ENCODE measurements around the gene CDC42EP5. TPM values are rescaled to one million over a fixed set of nuclear protein-coding genes. Genes with fewer than 3 reads are reported as not detected.

Gene CDC42EP5
- total and polyA plus RNA-seq, 10 of the 15 experiments (the other 5 are each of a cell fraction or from before 2014, with no cell fraction given), result 0.42 to 1.8 (median 1.4) TPM; not detected in 6

DNA sequence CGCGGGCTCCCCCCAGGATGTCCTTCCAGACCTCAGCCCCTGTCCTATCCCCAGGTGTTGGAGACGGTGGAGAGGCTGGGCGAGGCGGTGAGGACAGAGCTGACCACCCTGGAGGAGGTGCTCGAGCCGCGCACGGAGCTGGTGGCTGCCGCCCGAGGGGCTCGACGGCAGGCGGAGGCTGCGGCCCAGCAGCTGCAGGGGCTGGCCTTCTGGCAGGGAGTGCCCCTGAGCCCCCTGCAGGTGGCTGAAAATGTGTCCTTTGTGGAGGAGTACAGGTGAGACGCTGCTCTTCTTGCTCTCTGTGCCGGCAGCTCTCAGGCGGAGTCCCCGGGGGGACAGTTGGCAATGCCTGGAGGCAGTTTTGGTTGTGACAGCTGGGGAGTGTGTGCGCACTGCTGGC lies 51.0 kb downstream of the CDC42EP5 start:
- H3K27me3 ChIP-seq (replicated peaks in 1 of 2; ENCODE audit: control insufficient read depth in 2 of 2, insufficient read depth in 2 of 2, low read length in 1 of 2), result no peaks in the 10 kb centered on the region; a peak in 1 of 4 replicates
- TF ChIP-seq, protein P1, sequence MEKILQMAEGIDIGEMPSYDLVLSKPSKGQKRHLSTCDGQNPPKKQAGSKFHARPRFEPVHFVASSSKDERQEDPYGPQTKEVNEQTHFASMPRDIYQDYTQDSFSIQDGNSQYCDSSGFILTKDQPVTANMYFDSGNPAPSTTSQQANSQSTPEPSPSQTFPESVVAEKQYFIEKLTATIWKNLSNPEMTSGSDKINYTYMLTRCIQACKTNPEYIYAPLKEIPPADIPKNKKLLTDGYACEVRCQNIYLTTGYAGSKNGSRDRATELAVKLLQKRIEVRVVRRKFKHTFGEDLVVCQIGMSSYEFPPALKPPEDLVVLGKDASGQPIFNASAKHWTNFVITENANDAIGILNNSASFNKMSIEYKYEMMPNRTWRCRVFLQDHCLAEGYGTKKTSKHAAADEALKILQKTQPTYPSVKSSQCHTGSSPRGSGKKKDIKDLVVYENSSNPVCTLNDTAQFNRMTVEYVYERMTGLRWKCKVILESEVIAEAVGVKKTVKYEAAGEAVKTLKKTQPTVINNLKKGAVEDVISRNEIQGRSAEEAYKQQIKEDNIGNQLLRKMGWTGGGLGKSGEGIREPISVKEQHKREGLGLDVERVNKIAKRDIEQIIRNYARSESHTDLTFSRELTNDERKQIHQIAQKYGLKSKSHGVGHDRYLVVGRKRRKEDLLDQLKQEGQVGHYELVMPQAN (conservative IDR thresholded peaks at IDR 0.05), result no peak
- TF ChIP-seq, protein P2, sequence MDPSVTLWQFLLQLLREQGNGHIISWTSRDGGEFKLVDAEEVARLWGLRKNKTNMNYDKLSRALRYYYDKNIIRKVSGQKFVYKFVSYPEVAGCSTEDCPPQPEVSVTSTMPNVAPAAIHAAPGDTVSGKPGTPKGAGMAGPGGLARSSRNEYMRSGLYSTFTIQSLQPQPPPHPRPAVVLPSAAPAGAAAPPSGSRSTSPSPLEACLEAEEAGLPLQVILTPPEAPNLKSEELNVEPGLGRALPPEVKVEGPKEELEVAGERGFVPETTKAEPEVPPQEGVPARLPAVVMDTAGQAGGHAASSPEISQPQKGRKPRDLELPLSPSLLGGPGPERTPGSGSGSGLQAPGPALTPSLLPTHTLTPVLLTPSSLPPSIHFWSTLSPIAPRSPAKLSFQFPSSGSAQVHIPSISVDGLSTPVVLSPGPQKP (IDR thresholded peaks at IDR 0.05; ENCODE audit: low read depth, low read length), result no peak
- TF ChIP-seq CHD1 (IDR thresholded peaks at IDR 0.05; ENCODE audit: low read depth, low read length) (no peak), JUNB (IDR thresholded peaks at IDR 0.05) (no peak), SMARCA5 (IDR thresholded peaks at IDR 0.05) (no peak), POU2F2 (IDR thresholded peaks at IDR 0.05; ENCODE audit: borderline replicate concordance, low read depth, low read length) (no peak), HCFC1 (IDR thresholded peaks at IDR 0.05; ENCODE audit: low read length) (no peak), IKZF1 (conservative IDR thresholded peaks at IDR 0.05) (no peak), ZNF384 (IDR thresholded peaks at IDR 0.05; ENCODE audit: borderline replicate concordance, low read depth, low read length) (no peak), RAD51 (IDR thresholded peaks at IDR 0.05) (no peak)
- TF ChIP-seq, protein P3, sequence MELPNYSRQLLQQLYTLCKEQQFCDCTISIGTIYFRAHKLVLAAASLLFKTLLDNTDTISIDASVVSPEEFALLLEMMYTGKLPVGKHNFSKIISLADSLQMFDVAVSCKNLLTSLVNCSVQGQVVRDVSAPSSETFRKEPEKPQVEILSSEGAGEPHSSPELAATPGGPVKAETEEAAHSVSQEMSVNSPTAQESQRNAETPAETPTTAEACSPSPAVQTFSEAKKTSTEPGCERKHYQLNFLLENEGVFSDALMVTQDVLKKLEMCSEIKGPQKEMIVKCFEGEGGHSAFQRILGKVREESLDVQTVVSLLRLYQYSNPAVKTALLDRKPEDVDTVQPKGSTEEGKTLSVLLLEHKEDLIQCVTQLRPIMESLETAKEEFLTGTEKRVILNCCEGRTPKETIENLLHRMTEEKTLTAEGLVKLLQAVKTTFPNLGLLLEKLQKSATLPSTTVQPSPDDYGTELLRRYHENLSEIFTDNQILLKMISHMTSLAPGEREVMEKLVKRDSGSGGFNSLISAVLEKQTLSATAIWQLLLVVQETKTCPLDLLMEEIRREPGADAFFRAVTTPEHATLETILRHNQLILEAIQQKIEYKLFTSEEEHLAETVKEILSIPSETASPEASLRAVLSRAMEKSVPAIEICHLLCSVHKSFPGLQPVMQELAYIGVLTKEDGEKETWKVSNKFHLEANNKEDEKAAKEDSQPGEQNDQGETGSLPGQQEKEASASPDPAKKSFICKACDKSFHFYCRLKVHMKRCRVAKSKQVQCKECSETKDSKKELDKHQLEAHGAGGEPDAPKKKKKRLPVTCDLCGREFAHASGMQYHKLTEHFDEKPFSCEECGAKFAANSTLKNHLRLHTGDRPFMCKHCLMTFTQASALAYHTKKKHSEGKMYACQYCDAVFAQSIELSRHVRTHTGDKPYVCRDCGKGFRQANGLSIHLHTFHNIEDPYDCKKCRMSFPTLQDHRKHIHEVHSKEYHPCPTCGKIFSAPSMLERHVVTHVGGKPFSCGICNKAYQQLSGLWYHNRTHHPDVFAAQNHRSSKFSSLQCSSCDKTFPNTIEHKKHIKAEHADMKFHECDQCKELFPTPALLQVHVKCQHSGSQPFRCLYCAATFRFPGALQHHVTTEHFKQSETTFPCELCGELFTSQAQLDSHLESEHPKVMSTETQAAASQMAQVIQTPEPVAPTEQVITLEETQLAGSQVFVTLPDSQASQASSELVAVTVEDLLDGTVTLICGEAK (IDR thresholded peaks at IDR 0.05; ENCODE audit: borderline replicate concordance), result no peak
- ChIA-PET SMC1A (ENCODE audit: uncharacterized antibody, unreplicated experiment) (no interaction called here), RAD21 (ENCODE audit: unreplicated experiment) (no interaction called here), POLR2A (no interaction called here), CTCF (no interaction called here)
- H3K4me3 ChIP-seq, result no peak overlapping the region
- no TSS peak for BruUV-seq (replicated peaks)
- H2AFZ ChIP-seq (ENCODE audit: control insufficient read depth, low read depth, low read length), result no peak overlapping the region
- FAIRE-seq (no peak), DNase-seq (ENCODE audit: low read depth, low spot score) (no peak), ATAC-seq (no peak)
- no peaks in the 10 kb centered on the region for H3K79me2 ChIP-seq (ENCODE audit: control insufficient read depth, insufficient read depth, low read length)
- H3K4me2 ChIP-seq (ENCODE audit: control insufficient read depth, insufficient read depth), result no peak overlapping the region
- H3K36me3 ChIP-seq (ENCODE audit: control insufficient read depth in 2 of 2, insufficient read depth in 2 of 2, low read length in 1 of 2), result no peaks in the 10 kb centered on the region
- no peak overlapping the region for H3K9ac ChIP-seq (ENCODE audit: control insufficient read depth, insufficient read depth, low read length)
- 59% methylated on average over 10 of the region's 20 CpGs for WGBS (ENCODE audit: insufficient coverage, insufficient replicate concordance, low lambda C conversion rate, missing lambda C conversion rate)
- no peaks in the 10 kb centered on the region for H3K9me3 ChIP-seq (replicated peaks; ENCODE audit: control insufficient read depth, insufficient read depth, low read length)
- in situ Hi-C loops (cut with MboI) (no loop called here), intact Hi-C loops (cut with micrococcal nuclease; ENCODE audit: unreplicated experiment) (no loop called here)
- H3K27ac ChIP-seq (ENCODE audit: control insufficient read depth, insufficient read depth), result no peak overlapping the region
- H3K4me1 ChIP-seq (ENCODE audit: control insufficient read depth, insufficient read depth, low read length), result peaks cover 8% of the 10 kb centered on the region
- H4K20me1 ChIP-seq (ENCODE audit: control insufficient read depth, insufficient read depth), result no peaks in the 10 kb centered on the region

Data from GM12878 (cell line).